Transverse colon (tissue), 3 donors: Measurements from ENCODE around the gene RAB1A.

Experiments used
- EP300 ChIP-seq: sonication (generic); formaldehyde crosslinking; IDR thresholded peaks from one replicate; pipeline ENCODE4 v1.6.1; 2017; ENCODE audit warnings: antibody characterized with exemption, low read depth
- POLR2A ChIP-seq: fragments of 450-650 bp; IDR thresholded peaks from one replicate; pipeline ENCODE4 v1.6.1; 2016; ENCODE audit warnings: antibody characterized with exemption, mild to moderate bottlenecking, moderate library complexity
- TF ChIP-seq, protein P1 (sequence below), 5 experiments: fragments of 200-600 bp in 3 of 5; fragments of 450-650 bp in 2 of 5; sonication (generic) in 3 of 5; IDR thresholded peaks; 1 replicate in 2 of 5; 2 replicates in 3 of 5; pipeline ENCODE4 v1.5.1; 2016 to 2017; ENCODE audit warnings: antibody characterized with exemption in 5 of 5, inconsistent platforms in 3 of 5, mild to moderate bottlenecking in 2 of 5, moderate library complexity in 1 of 5

DNA sequence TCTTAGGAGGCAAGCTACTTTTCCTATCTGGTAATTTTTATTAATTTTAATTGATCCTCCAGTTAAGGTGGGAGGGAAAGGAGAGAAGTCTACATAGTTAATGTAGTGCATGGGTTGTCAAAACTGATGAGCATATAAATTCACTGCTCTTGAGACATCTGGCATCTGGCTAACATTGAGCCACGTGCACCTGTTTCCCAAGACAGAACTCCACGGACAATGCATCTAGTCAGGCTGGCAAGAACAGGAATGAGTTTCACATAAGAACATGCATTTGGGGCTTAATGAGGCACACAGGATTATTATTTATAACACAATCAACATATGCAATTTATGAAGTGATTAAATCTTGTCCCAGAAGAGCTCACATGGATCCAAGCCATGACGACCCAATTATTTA lies 16.2 kb upstream of the RAB1A start:
- no peak for TF ChIP-seq POLR2A
- TF ChIP-seq, protein P1, sequence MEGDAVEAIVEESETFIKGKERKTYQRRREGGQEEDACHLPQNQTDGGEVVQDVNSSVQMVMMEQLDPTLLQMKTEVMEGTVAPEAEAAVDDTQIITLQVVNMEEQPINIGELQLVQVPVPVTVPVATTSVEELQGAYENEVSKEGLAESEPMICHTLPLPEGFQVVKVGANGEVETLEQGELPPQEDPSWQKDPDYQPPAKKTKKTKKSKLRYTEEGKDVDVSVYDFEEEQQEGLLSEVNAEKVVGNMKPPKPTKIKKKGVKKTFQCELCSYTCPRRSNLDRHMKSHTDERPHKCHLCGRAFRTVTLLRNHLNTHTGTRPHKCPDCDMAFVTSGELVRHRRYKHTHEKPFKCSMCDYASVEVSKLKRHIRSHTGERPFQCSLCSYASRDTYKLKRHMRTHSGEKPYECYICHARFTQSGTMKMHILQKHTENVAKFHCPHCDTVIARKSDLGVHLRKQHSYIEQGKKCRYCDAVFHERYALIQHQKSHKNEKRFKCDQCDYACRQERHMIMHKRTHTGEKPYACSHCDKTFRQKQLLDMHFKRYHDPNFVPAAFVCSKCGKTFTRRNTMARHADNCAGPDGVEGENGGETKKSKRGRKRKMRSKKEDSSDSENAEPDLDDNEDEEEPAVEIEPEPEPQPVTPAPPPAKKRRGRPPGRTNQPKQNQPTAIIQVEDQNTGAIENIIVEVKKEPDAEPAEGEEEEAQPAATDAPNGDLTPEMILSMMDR (IDR thresholded peaks at IDR 0.05) = no peak
- TF ChIP-seq EP300 = no peak
